Right lobe of liver (tissue), 4 donors: ENCODE results near the gene ZKSCAN5.

Experiments
- CTCF ChIP-seq, 4 donors: fragments of 200-600 bp in 3 of 4; fragments of 450-650 bp in 1 of 4; IDR thresholded peaks; one replicate each; pipeline versions ENCODE4 v1.5.1 to v1.8.0; 2016 to 2022; ENCODE audit warnings: antibody characterized with exemption in 4 of 4, mild to moderate bottlenecking in 2 of 4
- POLR2A ChIP-seq: fragments of 450-650 bp; IDR thresholded peaks from one replicate; pipeline ENCODE4 v1.6.1; 2017; ENCODE audit warnings: antibody characterized with exemption, mild to moderate bottlenecking
- donor health status: DM: no; HTN: no; CAD: no.
- donor health status: DM: no; HTN: no; CAD: no.
- donor health status: DM: no; HTN: yes; CAD: no.

DNA sequence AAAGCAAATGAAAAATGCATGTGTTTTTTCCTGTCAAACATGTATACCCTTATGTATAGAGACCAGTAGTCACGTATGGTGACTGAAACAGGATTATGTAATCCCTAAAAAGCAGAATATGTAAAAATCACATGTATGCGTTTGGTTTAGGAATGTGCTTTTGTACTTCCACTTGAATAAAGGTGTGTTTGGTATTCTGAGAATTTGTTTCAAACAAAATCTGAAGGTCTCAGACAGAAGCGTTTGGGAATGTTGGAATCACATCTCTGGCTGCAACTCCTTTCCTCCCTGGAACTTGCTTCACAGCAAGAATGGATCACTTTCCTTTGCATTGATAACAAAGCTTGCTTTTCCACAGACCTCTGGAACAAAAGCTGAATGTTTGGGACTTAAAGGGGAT, 71.8 kb downstream of the ZKSCAN5 start:
- TF ChIP-seq POLR2A (no peak), CTCF (IDR thresholded peaks at IDR 0.05) (no peak)
